K562 (cell line): Measurements from ENCODE around the gene TIMM17B. TPM values are rescaled to one million over a fixed set of nuclear protein-coding genes. Genes with fewer than 3 reads are reported as not detected.

Source experiments
- ATAC-seq: fragments of 200-7000 bp; cut with Tn5 transposase; 3 replicates; pipeline ENCODE4 v1.9.1; 2020; ENCODE audit warnings: moderate library complexity
- BruUV-seq: library from RNA; stranded (reverse); fragments of 400-500 nt; replicated peaks from 2 replicates; lab custom pipeline; 2021; lab: Mats Ljungman, UMichigan
- CTCF ChIA-PET: fragments of 300-600 bp; formaldehyde crosslinking; extraction: SDS; loops from one replicate; lab custom pipeline; 2021; ENCODE audit warnings: low intra/inter-chr PET ratio; lab: Yijun Ruan, JAX
- POLR2A ChIA-PET: fragments of 300-600, 350-650 bp; sonication (Branson Sonifier 250); formaldehyde crosslinking; extraction: SDS; loops from one replicate; lab custom pipeline; 2021; ENCODE audit warnings: antibody characterized with exemption, inconsistent platforms; lab: Yijun Ruan, JAX
- DNase-seq, 4 experiments: peaks; one replicate each; pipeline versions ENCODE4 v3.0.0 to v3.0.0-alpha.2; 2011 to 2018; ENCODE audit warnings: low spot score in 3 of 4, mixed read lengths in 3 of 4; ENCODE audit errors: extremely low read depth in 1 of 4
- FAIRE-seq: peaks from 2 replicates; lab custom pipeline; 2011; peaks lifted over from hg19 to GRCh38; lab: Jason Lieb, UNC
- H2AFZ ChIP-seq: 2 replicates; pipeline ENCODE4 v1.6.0; 2011; ENCODE audit warnings: low read depth, low read length, control low read depth, inconsistent platforms
- H3K27ac ChIP-seq: fragments of 200-600 bp; 3 replicates; pipeline ENCODE4 v1.8.0; 2011; ENCODE audit warnings: low read depth, mild to moderate bottlenecking, control low read depth, inconsistent platforms, low read length, moderate library complexity, mixed read lengths; ENCODE audit errors: extremely low read depth
- H3K27me3 ChIP-seq, 2 experiments: fragments of 300-600 bp in 1 of 2; 2 replicates in 1 of 2; 3 replicates in 1 of 2; pipeline versions ENCODE4 v1.6.0 to v1.8.0; 2011; ENCODE audit warnings: inconsistent platforms in 2 of 2, low read length in 2 of 2, mild to moderate bottlenecking in 1 of 2, mixed read lengths in 1 of 2, moderate library complexity in 1 of 2; ENCODE audit not compliant: control insufficient read depth in 2 of 2, insufficient read depth in 2 of 2
- H3K36me3 ChIP-seq: fragments of 300-600 bp; 3 replicates; pipeline ENCODE4 v1.8.0; 2011; ENCODE audit warnings: mild to moderate bottlenecking, low read length, inconsistent platforms; ENCODE audit not compliant: control insufficient read depth, insufficient read depth
- H3K4me1 ChIP-seq, 2 experiments: fragments of 200-600 bp in 1 of 2; replicated peaks in 1 of 2; 2 replicates in 1 of 2; 3 replicates in 1 of 2; pipeline versions ENCODE4 v1.5.1 to v1.8.0; 2011; ENCODE audit warnings: inconsistent platforms in 2 of 2, low read length in 2 of 2, mild to moderate bottlenecking in 1 of 2, mixed read lengths in 1 of 2, moderate library complexity in 1 of 2; ENCODE audit not compliant: control insufficient read depth in 2 of 2, insufficient read depth in 2 of 2
- H3K4me2 ChIP-seq: 2 replicates; pipeline ENCODE4 v1.6.1; 2011; ENCODE audit warnings: low read length, control low read depth, inconsistent platforms, mixed read lengths; ENCODE audit not compliant: insufficient read depth
- H3K4me3 ChIP-seq: fragments of 200-600 bp; sonication (generic), shearing (Covaris generic); 2 replicates; pipeline ENCODE4 v1.5.1; 2016; ENCODE audit warnings: control low read depth, inconsistent platforms
- H3K79me2 ChIP-seq: fragments of 200-600 bp; 3 replicates; pipeline ENCODE4 v1.8.0; 2011; ENCODE audit warnings: low read length, inconsistent platforms; ENCODE audit not compliant: control insufficient read depth, insufficient read depth
- H3K9ac ChIP-seq, 2 experiments: 2 replicates each; pipeline versions ENCODE4 v1.6.0 to v1.6.1; 2011; ENCODE audit warnings: low read depth in 2 of 2, low read length in 2 of 2, control low read depth in 1 of 2, inconsistent platforms in 1 of 2, mild to moderate bottlenecking in 1 of 2, mixed read lengths in 1 of 2; ENCODE audit not compliant: insufficient read depth in 1 of 2
- H3K9me1 ChIP-seq: one replicate; pipeline ENCODE4 v1.6.0; 2011; ENCODE audit warnings: inconsistent platforms, mild to moderate bottlenecking, low read length, moderate library complexity; ENCODE audit not compliant: control insufficient read depth, insufficient read depth
- H3K9me3 ChIP-seq: replicated peaks from 2 replicates; pipeline ENCODE4 v1.5.1; 2011; ENCODE audit warnings: low read depth, low read length, inconsistent platforms; ENCODE audit not compliant: control insufficient read depth, insufficient read depth
- H4K20me1 ChIP-seq: replicated peaks from 2 replicates; pipeline ENCODE4 v1.6.1; 2011; ENCODE audit warnings: low read length, inconsistent platforms, mixed read lengths; ENCODE audit not compliant: control insufficient read depth, insufficient read depth
- HOXB6 ChIP-seq: fragments of 250-450 bp; sonication (Bioruptor Pico); IDR thresholded peaks from 2 replicates; pipeline ENCODE4 v1.5.1; 2022; ENCODE audit warnings: mild to moderate bottlenecking, borderline replicate concordance
- KLF10 ChIP-seq: fragments of 250-450 bp; sonication (Bioruptor Pico); IDR thresholded peaks from 2 replicates; pipeline ENCODE4 v1.6.1; 2021; ENCODE audit warnings: matching md5 sums
- MTA2 ChIP-seq: fragments of 450-650 bp; IDR thresholded peaks from 2 replicates; pipeline ENCODE4 v1.6.1; 2016; ENCODE audit warnings: low read depth
- NFIX ChIP-seq: fragments of 250-450 bp; sonication (Bioruptor Pico); IDR thresholded peaks from 2 replicates; pipeline ENCODE4 v1.4.0; 2020; ENCODE audit warnings: low read depth, mild to moderate bottlenecking, moderate library complexity
- RFX1 ChIP-seq: fragments of 450-650 bp; IDR thresholded peaks from 2 replicates; pipeline ENCODE4 v1.6.1; 2016; ENCODE audit warnings: mild to moderate bottlenecking, moderate library complexity
- WGBS: fragments of 100-300 bp; shearing (Covaris generic); methylation state at CpG from one replicate; pipeline ENCODE4 v1.1.6; 2016; ENCODE audit warnings: low coverage, mixed read lengths; ENCODE audit not compliant: insufficient coverage; ENCODE audit errors: missing lambda C conversion rate; 5-methylcytosine and 5-hydroxymethylcytosine counted together
- in situ Hi-C: fragments of 300-500 bp; cut with MboI; formaldehyde crosslinking; loops from 4 replicates; pipeline ENCODE4 v1.15.0; 2018; ENCODE audit warnings: inconsistent platforms, mixed read lengths
- intact Hi-C: fragments of 100-400 bp; cut with micrococcal nuclease; formaldehyde crosslinking; loops from 2 replicates; pipeline ENCODE4 v1.14.2; 2022
- polyA plus RNA-seq, 8 experiments: library from polyadenylated mRNA; depleted of rRNA in 4 of 8; stranded (reverse) in 5 of 8; unstranded in 3 of 8; fragments of >200 nt; fragmentation: Nextera tagmentation in 2 of 8; fragmentation: Illumina TruSeq in 1 of 8; extraction: Ambion mirVana in 2 of 8; extraction: Trizol in 1 of 8; gene quantifications; 2 replicates each; pipeline versions ENCODE4 v1.2.1 to v1.2.3, GENCODE V29; 2011 to 2014; ENCODE audit warnings: inconsistent platforms in 1 of 8, missing spikeins in 1 of 8
- total RNA-seq, 7 experiments: library from RNA; depleted of rRNA in 6 of 7; stranded (reverse); fragments of >200 nt in 6 of 7; fragmentation: Illumina TruSeq in 2 of 7; extraction: Trizol in 2 of 7; gene quantifications; 2 replicates each; pipeline versions ENCODE4 v1.2.1 to v1.2.3, GENCODE V29; 2011 to 2021; ENCODE audit warnings: low replicate concordance in 1 of 7

The TIMM17B gene
- total and polyA plus RNA-seq, 9 of the 15 experiments (the other 6 are each of a cell fraction or from before 2014, with no cell fraction given), result 9.9 to 184 (median 115) TPM

- intact Hi-C loops (no loop called here), in situ Hi-C loops (no loop called here)
- H3K4me3 ChIP-seq, result no peak overlapping the region
- no peak for ATAC-seq
- TF ChIP-seq KLF10 (CRISPR knock-in tag) (no peak), HOXB6 (CRISPR knock-in tag) (no peak), NFIX (CRISPR knock-in tag) (no peak)
- H3K9ac ChIP-seq, result no peak overlapping the region
- ChIA-PET CTCF (no interaction called here), POLR2A (no interaction called here)
- H3K36me3 ChIP-seq, result peaks cover 78% of the 10 kb centered on the region
- no peaks in the 10 kb centered on the region for H4K20me1 ChIP-seq
- H3K9me3 ChIP-seq, result no peaks in the 10 kb centered on the region
- peak overlapping the region; percentile 38; the same call in 1 of the 3 replicates for H3K27ac ChIP-seq
- H2AFZ ChIP-seq, result no peak overlapping the region
- peaks cover 58% of the 10 kb centered on the region for H3K79me2 ChIP-seq
- no peak for DNase-seq
- FAIRE-seq, result no peak
- BruUV-seq, result no TSS peak
- H3K4me2 ChIP-seq, result no peak overlapping the region
- H3K27me3 ChIP-seq, result no peaks in the 10 kb centered on the region
- H3K4me1 ChIP-seq, result peaks cover 34 to 44% of the 10 kb centered on the region in 2 experiments
- WGBS, result 100% methylated on average over 1 of the region's 1 CpG
- H3K9me1 ChIP-seq, result no peaks in the 10 kb centered on the region
These were observed 37.7 kb upstream of the TIMM17B start for GRCh38 chrX:48935301-48935670.

GRCh38 chrX:48934581-48935300 lies 37.2 kb upstream of the TIMM17B start:
- intact Hi-C loops, result no loop called here
- 86% methylated on average over 7 of the region's 7 CpGs for WGBS
- H3K9ac ChIP-seq, result no peak overlapping the region
- BruUV-seq, result no TSS peak
- no peak for ATAC-seq
- no peak overlapping the region for H2AFZ ChIP-seq
- in situ Hi-C loops, result no loop called here
- H3K4me1 ChIP-seq, result peaks cover 29 to 38% of the 10 kb centered on the region in 2 experiments
- H3K27me3 ChIP-seq, result no peaks in the 10 kb centered on the region
- no peak for DNase-seq
- H3K27ac ChIP-seq, result peak overlapping the region; percentile 38; the same call in 1 of the 3 replicates
- H3K9me3 ChIP-seq, result no peaks in the 10 kb centered on the region
- no peak for FAIRE-seq
- peaks cover 52% of the 10 kb centered on the region for H3K79me2 ChIP-seq
- no peaks in the 10 kb centered on the region for H4K20me1 ChIP-seq
- peaks cover 76% of the 10 kb centered on the region for H3K36me3 ChIP-seq
- H3K4me2 ChIP-seq, result no peak overlapping the region
- POLR2A ChIA-PET, result no interaction called here
- no peak overlapping the region for H3K4me3 ChIP-seq
- CTCF ChIA-PET, result no interaction called here
- H3K9me1 ChIP-seq, result no peaks in the 10 kb centered on the region
- TF ChIP-seq MTA2 (no peak), RFX1 (peak; percentile 53)
